HG03103 (cell line): ENCODE measurements around the gene CERK.

Experiments
- ATAC-seq: cut with Tn5 transposase; IDR thresholded peaks from one replicate; pipeline ENCODE4 v1.9.1; 2021; ENCODE audit warnings: low read depth; ENCODE audit not compliant: unreplicated experiment

Gene CERK

GRCh38 chr22:46681010-46681409 is 57.0 kb downstream of the CERK start:
- no peak for ATAC-seq

DNA sequence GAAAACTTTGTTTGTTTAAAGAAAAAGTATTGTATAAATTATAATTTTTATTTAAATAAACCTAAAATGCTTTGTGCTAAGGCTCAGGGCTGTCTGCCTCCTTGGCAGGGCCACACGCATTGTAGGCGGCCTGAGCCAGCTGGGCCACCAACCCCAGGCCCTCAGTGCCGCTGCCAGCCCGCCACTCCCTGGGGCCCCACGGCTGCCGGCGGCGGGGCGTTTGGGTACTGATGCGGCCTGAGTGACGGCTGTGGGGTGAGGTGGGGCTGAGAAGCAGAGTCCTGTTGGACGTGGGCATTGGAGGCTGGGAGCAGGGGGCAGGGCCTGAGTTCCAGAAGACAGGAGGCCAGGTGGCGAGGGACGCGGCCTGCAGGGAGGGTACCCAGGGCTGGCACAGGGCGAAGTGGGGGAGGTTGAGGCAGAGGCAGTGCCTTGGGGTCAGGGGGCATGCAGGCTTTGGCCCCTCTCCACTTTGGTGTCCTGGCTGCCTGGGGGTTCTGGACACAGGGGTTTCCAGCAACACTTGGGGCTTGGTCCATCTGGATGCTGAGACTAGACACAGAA is 58.3 kb downstream of the CERK start:
- no peak for ATAC-seq

- ATAC-seq: no peak
These were observed 59.0 kb downstream of the CERK start for GRCh38 chr22:46678785-46679700.

- no peak for ATAC-seq
These were observed 59.9 kb downstream of the CERK start for GRCh38 chr22:46678003-46678657.

- no peak for ATAC-seq
These were observed 60.6 kb downstream of the CERK start for GRCh38 chr22:46677323-46678002.

DNA sequence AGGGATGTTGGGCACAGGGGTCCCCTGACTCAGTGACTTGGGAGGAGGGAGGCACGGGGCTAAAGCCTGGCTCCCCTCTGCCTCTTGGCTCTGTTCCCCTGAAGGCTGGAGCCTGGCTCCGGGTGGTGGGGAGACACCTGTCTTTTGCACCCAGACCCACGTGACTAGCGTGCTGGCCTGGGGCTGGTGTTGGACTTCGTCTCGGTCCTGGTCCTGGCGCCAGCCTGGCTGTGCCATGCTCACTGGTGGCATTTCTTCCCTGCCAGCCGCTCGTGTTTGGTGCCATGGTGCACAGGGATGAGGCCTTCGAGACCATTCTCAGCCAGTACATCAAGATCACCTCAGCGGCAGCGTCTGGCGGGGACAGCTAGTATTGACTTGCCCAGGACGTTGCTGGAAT is 61.2 kb downstream of the CERK start:
- no peak for ATAC-seq

DNA sequence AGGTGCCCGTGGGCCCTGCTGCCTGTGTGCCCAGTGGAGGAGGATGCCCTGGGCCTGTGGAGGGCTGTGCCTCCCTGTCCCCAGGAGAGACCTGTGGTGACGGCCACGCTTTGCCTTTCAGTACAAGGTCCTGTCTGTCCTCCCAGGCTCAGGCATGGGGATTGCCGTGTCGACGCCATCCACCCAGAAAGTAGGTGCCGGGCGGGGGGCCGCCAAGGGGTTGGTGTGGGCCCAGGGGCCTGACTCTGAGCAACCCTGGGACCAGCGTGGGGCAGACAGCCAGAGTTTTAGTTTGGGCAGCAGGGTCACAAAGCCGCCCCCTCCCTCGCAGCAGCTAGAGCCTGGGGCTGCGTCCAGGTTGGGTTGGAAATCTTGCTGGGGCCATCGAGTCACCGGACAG is 61.6 kb downstream of the CERK start:
- ATAC-seq: no peak

- ATAC-seq: no peak
These were observed 62.1 kb downstream of the CERK start for GRCh38 chr22:46675938-46676337.

DNA sequence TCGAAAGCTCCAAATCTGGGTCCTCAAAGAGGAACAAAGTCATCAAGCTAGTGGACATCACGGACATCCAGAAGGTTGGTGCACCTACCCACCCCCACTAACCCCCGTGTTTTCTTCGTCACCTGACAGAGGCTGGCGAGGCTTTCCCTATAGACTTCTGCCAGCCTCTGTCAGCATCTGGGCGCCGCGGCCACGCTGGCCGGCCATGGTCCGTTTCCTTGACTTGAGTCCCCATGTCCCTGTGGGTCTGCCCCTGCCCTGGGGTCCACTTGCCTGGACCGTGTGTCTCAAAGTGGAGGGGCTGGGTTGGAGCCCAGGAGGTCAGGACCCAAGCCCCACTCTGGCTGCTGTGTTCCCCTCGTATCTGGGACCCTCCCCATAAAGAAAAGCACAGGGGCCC is 62.6 kb downstream of the CERK start:
- ATAC-seq: no peak

DNA sequence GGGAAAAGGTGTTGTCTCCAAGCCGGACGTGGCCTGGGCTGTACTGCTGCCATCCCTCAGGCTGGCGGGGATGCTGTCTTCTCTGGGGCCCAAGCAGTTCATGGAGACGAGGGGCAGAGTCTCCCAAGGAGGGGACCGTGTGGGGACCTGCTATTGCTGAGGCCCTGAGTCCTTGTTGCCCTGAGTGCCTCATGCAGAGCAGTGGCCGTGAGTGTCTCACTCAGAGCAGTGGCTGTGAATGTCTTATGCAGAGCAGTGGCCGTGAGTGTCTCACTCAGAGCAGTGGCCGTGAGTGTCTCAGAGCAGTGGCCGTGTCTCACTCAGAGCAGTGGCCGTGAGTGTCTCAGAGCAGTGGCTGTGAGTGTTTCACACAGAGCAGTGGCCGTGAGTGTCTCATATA is 63.1 kb downstream of the CERK start:
- no peak for ATAC-seq

- no peak for ATAC-seq
These were observed 63.7 kb downstream of the CERK start for GRCh38 chr22:46674367-46674781.

DNA sequence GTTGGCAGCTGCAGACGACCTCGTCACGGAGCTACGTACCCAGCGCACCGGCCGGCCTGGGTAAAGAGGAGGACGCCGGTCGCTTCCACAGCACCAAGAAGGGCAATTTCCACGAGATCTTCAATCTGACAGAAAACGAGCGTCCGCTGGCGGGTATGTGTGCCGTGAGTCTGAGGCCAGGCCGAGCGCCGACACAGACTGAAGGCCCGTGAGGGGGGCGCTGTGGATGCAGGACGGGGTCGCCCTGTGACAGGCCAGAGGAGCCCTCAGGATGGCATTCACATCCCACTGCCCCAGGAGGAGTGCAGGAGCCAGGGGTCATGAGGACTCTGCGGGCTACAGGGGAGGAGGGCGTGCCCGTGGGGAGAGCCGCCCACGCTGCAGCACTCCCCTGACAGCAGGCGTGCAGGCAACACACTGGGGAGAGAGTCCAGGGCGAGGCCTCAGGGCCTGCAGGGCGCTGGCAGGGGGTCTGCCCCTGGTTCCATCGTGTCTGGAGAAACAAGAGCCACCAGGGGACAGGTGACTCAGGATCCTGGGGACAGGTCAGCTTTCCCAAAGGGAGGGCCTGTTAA is 64.3 kb downstream of the CERK start:
- no peak for ATAC-seq

DNA sequence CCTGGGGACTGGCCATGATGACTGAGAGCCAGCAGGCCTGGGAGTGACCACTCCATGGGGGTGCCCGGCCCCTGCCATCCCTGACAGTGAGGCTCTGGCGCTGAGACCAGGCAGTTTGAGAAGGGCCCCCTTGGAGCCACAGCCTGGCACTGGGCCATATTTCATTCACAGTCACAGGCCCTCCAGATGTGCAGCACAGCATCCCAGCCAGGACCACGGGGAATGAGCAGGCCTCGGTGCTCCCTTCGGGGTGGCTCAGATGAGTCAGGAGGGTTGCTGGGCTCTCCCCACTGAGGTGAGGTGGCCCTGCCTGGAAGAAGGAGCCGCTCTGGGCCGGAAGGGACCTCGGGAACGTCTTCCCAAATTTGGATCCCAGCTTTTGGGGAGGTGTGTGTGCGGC is 64.8 kb downstream of the CERK start:
- ATAC-seq: no peak

GRCh38 chr22:46672731-46673130 is 65.3 kb downstream of the CERK start:
- no peak for ATAC-seq

GRCh38 chr22:46671824-46672432 is 66.1 kb downstream of the CERK start:
- no peak for ATAC-seq

- ATAC-seq: no peak
These were observed 68.9 kb downstream of the CERK start for GRCh38 chr22:46669201-46669600.

DNA sequence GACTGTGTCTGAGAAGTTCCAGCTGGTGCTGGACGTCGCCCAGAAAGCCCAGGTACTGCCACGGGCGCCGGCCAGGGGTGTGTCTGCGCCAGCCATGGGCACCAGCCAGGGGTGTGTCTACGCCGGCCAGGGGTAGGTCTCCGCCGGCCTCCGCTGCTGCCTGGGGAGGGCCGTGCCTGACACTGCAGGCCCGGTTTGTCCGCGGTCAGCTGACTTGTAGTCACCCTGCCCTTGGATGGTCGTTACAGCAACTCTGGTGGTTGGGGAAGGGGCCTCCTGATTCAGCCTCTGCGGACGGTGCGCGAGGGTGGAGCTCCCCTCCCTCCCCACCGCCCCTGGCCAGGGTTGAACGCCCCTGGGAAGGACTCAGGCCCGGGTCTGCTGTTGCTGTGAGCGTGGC is 69.9 kb downstream of the CERK start:
- no peak for ATAC-seq

- ATAC-seq: no peak
These were observed 70.8 kb downstream of the CERK start for GRCh38 chr22:46667245-46667623.

- no peak for ATAC-seq
These were observed 71.3 kb downstream of the CERK start for GRCh38 chr22:46666577-46667244.

- ATAC-seq: no peak
These were observed 72.2 kb downstream of the CERK start for GRCh38 chr22:46665751-46666280.
